A673 (cell line): ENCODE data around the gene ANAPC10. TPM values are rescaled to one million over a fixed set of nuclear protein-coding genes. Genes with fewer than 3 reads are reported as not detected.

Experiments
- BruUV-seq: library from RNA; stranded (reverse); fragments of 400-500 nt; replicated peaks from 2 replicates; lab custom pipeline; 2021; lab: Mats Ljungman, UMichigan
- CTCF ChIA-PET: fragments of 300-600 bp; sonication (Branson Sonifier 250); formaldehyde crosslinking; loops from one replicate; lab custom pipeline; 2022; ENCODE audit warnings: antibody characterized with exemption; lab: Charles Lee
- POLR2A ChIA-PET: fragments of 300-600 bp; sonication (Branson Sonifier 250); formaldehyde crosslinking; loops from one replicate; lab custom pipeline; 2022; ENCODE audit warnings: antibody characterized with exemption; ENCODE audit not compliant: low non-redundant PET; lab: Charles Lee
- DNase-seq: peaks from one replicate; pipeline ENCODE4 v3.0.0-alpha.2; 2015; ENCODE audit warnings: low spot score
- H3K27ac ChIP-seq: fragments of 200-600 bp; sonication (generic); 2 replicates; pipeline ENCODE4 v1.5.1; 2016; ENCODE audit warnings: mixed run types, low read depth, mild to moderate bottlenecking, mixed read lengths, antibody characterized with exemption, low read length; ENCODE audit not compliant: poor library complexity, severe bottlenecking
- H3K27me3 ChIP-seq: fragments of 200-600 bp; sonication (generic); replicated peaks from 2 replicates; pipeline ENCODE4 v1.6.1; 2017; ENCODE audit warnings: mixed run types, low read depth, mild to moderate bottlenecking, mixed read lengths, antibody characterized with exemption, low read length; ENCODE audit not compliant: insufficient read depth, poor library complexity
- H3K36me3 ChIP-seq: fragments of 200-600 bp; sonication (generic); 2 replicates; pipeline ENCODE4 v1.6.1; 2016; ENCODE audit warnings: mixed run types, mild to moderate bottlenecking, mixed read lengths, antibody characterized with exemption, low read length; ENCODE audit not compliant: insufficient read depth, poor library complexity, severe bottlenecking
- H3K4me1 ChIP-seq: fragments of 200-600 bp; sonication (generic); 2 replicates; pipeline ENCODE4 v1.6.1; 2017; ENCODE audit warnings: mixed run types, mild to moderate bottlenecking, mixed read lengths, antibody characterized with exemption, low read length; ENCODE audit not compliant: insufficient read depth, poor library complexity, severe bottlenecking
- H3K4me3 ChIP-seq: fragments of 200-600 bp; sonication (generic); 2 replicates; pipeline ENCODE4 v1.5.1; 2016; ENCODE audit warnings: low read depth, mixed run types, mild to moderate bottlenecking, mixed read lengths, low read length; ENCODE audit not compliant: poor library complexity, severe bottlenecking
- H3K9me3 ChIP-seq: fragments of 200-600 bp; sonication (generic); 2 replicates; pipeline ENCODE4 v1.6.1; 2016; ENCODE audit warnings: mixed run types, low read depth, mild to moderate bottlenecking, mixed read lengths, antibody characterized with exemption, low read length; ENCODE audit not compliant: poor library complexity, severe bottlenecking
- CTCF ChIP-seq: fragments of 300-800, 200-600 bp; sonication (generic); conservative IDR thresholded peaks from 2 replicates; pipeline ENCODE4 v1.5.1; 2017; ENCODE audit warnings: low read depth, mild to moderate bottlenecking, antibody characterized with exemption, low read length, moderate library complexity, mixed read lengths
- EZH2 ChIP-seq: fragments of 200-600 bp; sonication (generic); IDR thresholded peaks from 2 replicates; pipeline ENCODE4 v1.6.1; 2017; ENCODE audit warnings: borderline replicate concordance, low read depth, mild to moderate bottlenecking, mixed read lengths, antibody characterized with exemption, low read length; ENCODE audit not compliant: poor library complexity, severe bottlenecking
- intact Hi-C: fragments of 100-400 bp; cut with micrococcal nuclease; formaldehyde crosslinking; loops from one replicate; pipeline ENCODE4 v1.10.0; 2022; ENCODE audit not compliant: unreplicated experiment
- total RNA-seq: library from RNA; stranded (reverse); gene quantifications from 2 replicates; pipeline ENCODE4 v1.2.3, GENCODE V29; 2021

Gene ANAPC10
- total RNA-seq, 1 experiment from 2014 or later: 30.5 TPM

DNA sequence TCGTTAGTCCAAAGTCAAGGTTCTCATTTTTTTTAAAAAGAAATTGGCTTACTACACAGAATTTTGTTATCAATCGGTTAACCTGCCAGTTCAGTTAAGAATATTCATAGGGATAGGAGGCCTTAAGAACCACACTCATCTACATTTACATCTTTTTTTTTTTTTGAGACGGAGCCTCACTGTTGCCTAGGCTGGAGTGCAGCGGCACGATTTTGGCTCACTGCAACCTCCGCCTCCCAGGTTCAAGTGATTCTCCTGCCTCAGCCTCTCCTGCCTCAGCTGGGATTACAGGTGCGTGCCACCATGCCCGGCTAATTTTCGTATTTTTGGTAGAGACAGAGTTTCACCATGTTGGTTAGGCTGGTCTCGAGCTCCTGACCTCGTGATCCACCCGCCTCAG, 33.9 kb upstream of the ANAPC10 start:
- Histone ChIP-seq H3K9me3 (no peaks in the 10 kb centered on the region), H3K27me3 (no peaks in the 10 kb centered on the region), H3K4me1 (peaks cover 4% of the 10 kb centered on the region), H3K4me3 (no peak overlapping the region), H3K36me3 (peaks cover 30% of the 10 kb centered on the region), H3K27ac (no peak overlapping the region)
- BruUV-seq: no TSS peak
- ChIA-PET CTCF (no interaction called here), POLR2A (no interaction called here)
- intact Hi-C loops: no loop called here
- TF ChIP-seq EZH2: no peak
- no peak for TF ChIP-seq CTCF
- DNase-seq: no peak

GRCh38 chr4:145130788-145131399, 32.9 kb upstream of the ANAPC10 start:
- H3K4me3 ChIP-seq: no peak overlapping the region
- ChIA-PET CTCF (no interaction called here), POLR2A (no interaction called here)
- H3K27ac ChIP-seq: peak overlapping the region; percentile 40
- no TSS peak for BruUV-seq
- no peak for TF ChIP-seq CTCF
- intact Hi-C loops: no loop called here
- DNase-seq: no peak
- H3K9me3 ChIP-seq: no peaks in the 10 kb centered on the region
- peaks cover 40% of the 10 kb centered on the region for H3K36me3 ChIP-seq
- H3K27me3 ChIP-seq: no peaks in the 10 kb centered on the region
- H3K4me1 ChIP-seq: peaks cover 4% of the 10 kb centered on the region

DNA sequence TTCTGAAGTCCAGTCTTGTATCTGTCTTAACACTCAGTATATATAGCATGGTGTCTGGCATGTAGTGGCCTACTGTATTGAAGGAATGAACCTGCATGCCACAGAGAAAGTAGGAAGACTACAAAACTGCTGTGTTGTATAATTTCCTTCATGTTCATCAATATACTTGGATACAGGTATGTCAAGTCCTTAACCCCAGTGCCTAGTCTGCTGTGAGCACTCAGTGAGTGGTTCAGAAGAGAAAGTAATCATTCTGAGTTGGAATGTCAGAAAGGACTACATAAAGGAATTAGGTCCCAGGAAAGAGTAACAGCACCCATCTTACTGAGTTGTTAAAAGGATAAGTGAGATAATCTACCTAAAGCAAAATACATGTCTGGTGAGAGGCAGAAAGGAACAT, 32.1 kb upstream of the ANAPC10 start:
- CTCF ChIA-PET: no interaction called here
- Histone ChIP-seq H3K27me3 (no peaks in the 10 kb centered on the region), H3K4me3 (no peak overlapping the region), H3K36me3 (peaks cover 47% of the 10 kb centered on the region), H3K27ac (no peak overlapping the region), H3K9me3 (no peaks in the 10 kb centered on the region), H3K4me1 (peaks cover 4% of the 10 kb centered on the region)
- no TSS peak for BruUV-seq
- TF ChIP-seq EZH2 (no peak), CTCF (no peak)
- intact Hi-C loops: no loop called here
- POLR2A ChIA-PET: no interaction called here
- DNase-seq: no peak
